Measurements from ENCODE around the gene LPIN1.

DNA sequence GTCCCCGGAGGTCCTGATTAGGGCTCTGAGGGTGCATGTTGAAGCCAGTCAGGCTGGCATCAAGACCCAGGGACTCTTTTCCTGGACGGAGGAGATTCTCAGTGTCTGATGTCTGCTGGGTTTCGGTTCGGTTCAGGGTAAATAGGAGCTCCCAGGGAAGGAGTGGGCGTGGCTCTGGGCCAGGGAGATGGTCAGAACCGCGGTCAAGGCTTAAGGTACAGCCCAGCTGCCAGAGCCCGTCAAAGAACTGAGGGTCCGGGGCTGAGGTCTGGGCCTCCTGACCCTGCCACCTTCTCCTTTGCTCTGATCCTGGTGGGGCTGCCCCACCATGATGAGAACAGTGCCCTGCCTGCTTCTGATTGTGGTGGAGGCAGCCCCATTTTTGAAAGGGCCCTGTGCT, 39.8 kb downstream of the LPIN1 start:
- TF ChIP-seq, protein P1, sequence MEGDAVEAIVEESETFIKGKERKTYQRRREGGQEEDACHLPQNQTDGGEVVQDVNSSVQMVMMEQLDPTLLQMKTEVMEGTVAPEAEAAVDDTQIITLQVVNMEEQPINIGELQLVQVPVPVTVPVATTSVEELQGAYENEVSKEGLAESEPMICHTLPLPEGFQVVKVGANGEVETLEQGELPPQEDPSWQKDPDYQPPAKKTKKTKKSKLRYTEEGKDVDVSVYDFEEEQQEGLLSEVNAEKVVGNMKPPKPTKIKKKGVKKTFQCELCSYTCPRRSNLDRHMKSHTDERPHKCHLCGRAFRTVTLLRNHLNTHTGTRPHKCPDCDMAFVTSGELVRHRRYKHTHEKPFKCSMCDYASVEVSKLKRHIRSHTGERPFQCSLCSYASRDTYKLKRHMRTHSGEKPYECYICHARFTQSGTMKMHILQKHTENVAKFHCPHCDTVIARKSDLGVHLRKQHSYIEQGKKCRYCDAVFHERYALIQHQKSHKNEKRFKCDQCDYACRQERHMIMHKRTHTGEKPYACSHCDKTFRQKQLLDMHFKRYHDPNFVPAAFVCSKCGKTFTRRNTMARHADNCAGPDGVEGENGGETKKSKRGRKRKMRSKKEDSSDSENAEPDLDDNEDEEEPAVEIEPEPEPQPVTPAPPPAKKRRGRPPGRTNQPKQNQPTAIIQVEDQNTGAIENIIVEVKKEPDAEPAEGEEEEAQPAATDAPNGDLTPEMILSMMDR (IDR thresholded peaks at IDR 0.05): no peak
- TF ChIP-seq POLR2A (IDR thresholded peaks at IDR 0.05): no peak
